GM19043 (cell line): ENCODE results near the gene COL6A1.

ENCODE experiments used
- ATAC-seq: cut with Tn5 transposase; IDR thresholded peaks from one replicate; pipeline ENCODE4 v1.9.1; 2021; ENCODE audit warnings: low read depth; ENCODE audit not compliant: unreplicated experiment

The COL6A1 gene

GRCh38 chr21:45981151-45982091, at the start of gene COL6A1:
TSS of gene COL6A1 (plus strand) at chr21:45981770. CDS start at chr21:45981851, 81 bp downstream.
- ATAC-seq, result no peak

GRCh38 chr21:45932922-45933502, 48.6 kb upstream of the COL6A1 start:
- ATAC-seq, result no peak

- ATAC-seq, result no peak
These were observed 47.5 kb upstream of the COL6A1 start for GRCh38 chr21:45934085-45934484.

- ATAC-seq, result no peak
These were observed 47.0 kb upstream of the COL6A1 start for GRCh38 chr21:45934554-45934953.

GRCh38 chr21:45935628-45936027, 45.9 kb upstream of the COL6A1 start:
- no peak for ATAC-seq

GRCh38 chr21:45937721-45938452, 43.7 kb upstream of the COL6A1 start:
- ATAC-seq, result no peak

GRCh38 chr21:45938453-45938755, 43.2 kb upstream of the COL6A1 start:
- ATAC-seq, result no peak

- ATAC-seq, result no peak
These were observed 42.6 kb upstream of the COL6A1 start for GRCh38 chr21:45938811-45939520.

- ATAC-seq, result no peak
These were observed 42.0 kb upstream of the COL6A1 start for GRCh38 chr21:45939521-45940045.

- no peak for ATAC-seq
These were observed 41.5 kb upstream of the COL6A1 start for GRCh38 chr21:45940091-45940490.

- ATAC-seq, result no peak
These were observed 40.8 kb upstream of the COL6A1 start for GRCh38 chr21:45940621-45941337.

- ATAC-seq, result no peak
These were observed 40.2 kb upstream of the COL6A1 start for GRCh38 chr21:45941338-45941710.

- no peak for ATAC-seq
These were observed 39.6 kb upstream of the COL6A1 start for GRCh38 chr21:45941717-45942546.

- ATAC-seq, result no peak
These were observed 38.6 kb upstream of the COL6A1 start for GRCh38 chr21:45942755-45943629.

- ATAC-seq, result no peak
These were observed 37.7 kb upstream of the COL6A1 start for GRCh38 chr21:45943630-45944540.

- no peak for ATAC-seq
These were observed 37.0 kb upstream of the COL6A1 start for GRCh38 chr21:45944601-45945000.
